ENCODE results near the gene PISD.

DNA sequence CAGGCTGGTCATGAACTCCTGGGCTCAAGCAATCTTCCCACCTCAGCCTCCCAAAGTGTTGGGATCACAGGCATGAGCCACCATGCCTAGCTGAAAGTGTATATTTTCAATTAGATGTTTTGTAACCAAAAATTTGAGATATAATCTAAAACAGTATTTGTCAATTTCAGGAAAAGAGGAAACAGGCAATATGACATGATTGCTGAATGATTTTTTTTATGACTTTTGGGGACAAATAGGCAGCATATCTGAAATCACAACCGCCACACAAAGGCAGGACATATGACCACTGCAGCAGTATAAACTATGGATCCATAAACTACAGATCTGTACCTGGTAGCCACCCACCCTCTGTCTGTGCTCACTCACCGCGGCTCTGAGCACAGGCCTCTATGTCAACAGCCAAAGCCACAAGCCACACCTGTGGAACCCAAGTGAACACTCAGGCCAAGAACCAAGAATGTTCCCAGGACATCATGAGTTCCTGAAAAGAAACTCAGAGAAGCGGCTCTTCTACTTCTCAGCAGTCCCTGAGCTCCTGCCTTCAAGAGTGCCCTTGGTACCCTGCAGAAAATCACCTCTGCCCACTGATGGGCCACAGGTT is 22.5 kb downstream of the PISD start:
- TF ChIP-seq CTCF (IDR thresholded peaks at IDR 0.05 in 2 of 3, conservative IDR thresholded peaks at IDR 0.05 in 1 of 3; ENCODE audit: insufficient read depth in 2 of 3, low read depth in 1 of 3, low read length in 3 of 3) (no peak), JUND (IDR thresholded peaks at IDR 0.05; ENCODE audit: borderline replicate concordance, low read depth, low read length) (no peak), JUND (tag; IDR thresholded peaks at IDR 0.05; ENCODE audit: borderline replicate concordance, low read depth, low read length) (no peak), ZNF239 (CRISPR knock-in tag; IDR thresholded peaks at IDR 0.05) (no peak)
- TF ChIP-seq, protein P1, sequence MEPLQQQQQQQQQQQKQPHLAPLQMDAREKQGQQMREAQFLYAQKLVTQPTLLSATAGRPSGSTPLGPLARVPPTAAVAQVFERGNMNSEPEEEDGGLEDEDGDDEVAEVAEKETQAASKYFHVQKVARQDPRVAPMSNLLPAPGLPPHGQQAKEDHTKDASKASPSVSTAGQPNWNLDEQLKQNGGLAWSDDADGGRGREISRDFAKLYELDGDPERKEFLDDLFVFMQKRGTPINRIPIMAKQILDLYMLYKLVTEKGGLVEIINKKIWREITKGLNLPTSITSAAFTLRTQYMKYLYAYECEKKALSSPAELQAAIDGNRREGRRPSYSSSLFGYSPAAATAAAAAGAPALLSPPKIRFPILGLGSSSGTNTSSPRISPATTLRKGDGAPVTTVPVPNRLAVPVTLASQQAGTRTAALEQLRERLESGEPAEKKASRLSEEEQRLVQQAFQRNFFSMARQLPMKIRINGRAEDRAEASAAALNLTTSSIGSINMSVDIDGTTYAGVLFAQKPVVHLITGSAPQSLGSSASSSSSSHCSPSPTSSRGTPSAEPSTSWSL (CRISPR knock-in tag; IDR thresholded peaks at IDR 0.05; ENCODE audit: borderline replicate concordance) = no peak
